Esophagus muscularis mucosa (tissue), 4 donors: ENCODE data around the gene SPIRE1.

ENCODE experiments used
- CTCF ChIP-seq, 3 experiments: fragments of 200-600 bp in 2 of 3; fragments of 450-650 bp in 1 of 3; sonication (generic) in 2 of 3; IDR thresholded peaks; one replicate each; pipeline ENCODE4 v1.5.1; 2017 to 2019; ENCODE audit warnings: antibody characterized with exemption in 3 of 3, mild to moderate bottlenecking in 2 of 3, moderate library complexity in 1 of 3
- EP300 ChIP-seq: sonication (generic); formaldehyde crosslinking; IDR thresholded peaks from one replicate; pipeline ENCODE4 v1.6.1; 2017; ENCODE audit warnings: antibody characterized with exemption
- POLR2A ChIP-seq: fragments of 450-650 bp; IDR thresholded peaks from one replicate; pipeline ENCODE4 v1.6.1; 2017; ENCODE audit warnings: antibody characterized with exemption, moderate library complexity, mild to moderate bottlenecking, low read depth
- POLR2AphosphoS5 ChIP-seq, 2 donors: sonication (generic); formaldehyde crosslinking; IDR thresholded peaks; one replicate each; pipeline ENCODE4 v1.6.1; 2017; ENCODE audit warnings: antibody characterized with exemption in 2 of 2

GRCh38 chr18:12703096-12703567, 45.2 kb upstream of the SPIRE1 start:
- TF ChIP-seq CTCF (IDR thresholded peaks at IDR 0.05) (no peak), POLR2AphosphoS5 (IDR thresholded peaks at IDR 0.05) (no peak), POLR2A (no peak), EP300 (no peak)
